SIG-M5 treated with dmso at 0.1 percent for 504 hours (cell line): ENCODE results near the gene TBC1D16.

ENCODE experiments used
- DNase-seq: peaks from one replicate; lab custom pipeline; 2025; ENCODE audit not compliant: unreplicated experiment; lab: John Stamatoyannopoulos, UW

The TBC1D16 gene

DNA sequence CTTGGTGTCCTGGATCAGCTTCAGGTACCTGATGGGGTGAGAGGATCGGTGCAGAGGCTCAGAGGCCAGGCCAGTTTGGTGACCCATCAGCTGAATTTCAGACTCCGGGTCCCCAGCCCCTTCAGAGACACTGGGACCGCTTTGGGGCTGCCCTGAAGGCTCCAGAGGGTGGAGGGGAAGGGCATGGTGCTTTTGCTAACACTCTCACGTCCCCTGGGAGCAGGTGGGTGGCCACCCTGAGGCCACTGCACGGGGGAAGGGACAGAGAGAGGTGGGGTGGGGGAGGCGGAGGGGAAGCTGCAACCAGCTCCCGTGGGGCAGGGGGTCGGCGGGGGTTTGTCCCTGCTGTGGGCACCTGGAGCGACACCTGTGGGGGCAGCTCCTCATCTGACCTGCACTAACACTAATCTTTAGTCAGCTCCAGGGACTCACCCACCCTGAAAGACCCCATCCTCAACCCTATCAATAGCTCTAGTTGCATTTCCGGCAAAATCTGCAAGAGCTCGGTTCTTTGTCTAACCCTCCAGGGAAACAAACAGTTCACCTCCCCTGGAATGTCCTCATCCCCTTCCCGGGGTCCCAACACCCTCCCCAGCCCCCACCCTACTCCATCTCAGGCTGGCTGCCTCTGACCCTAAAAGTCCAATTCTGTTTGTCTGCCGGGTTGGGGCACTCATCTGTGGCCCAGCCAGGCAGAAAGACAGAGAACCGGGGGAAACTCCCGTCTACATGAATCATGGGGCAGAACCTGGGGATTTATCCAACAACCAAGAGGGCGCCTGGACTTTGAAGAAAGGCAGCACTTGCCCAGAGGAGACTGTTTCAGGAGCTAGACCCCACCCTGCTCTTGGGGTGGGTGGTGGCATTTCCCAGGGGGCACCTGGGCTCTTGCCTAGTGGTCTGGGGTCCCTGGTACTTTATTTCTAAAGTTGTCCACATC is 104.5 kb downstream of the TBC1D16 start:
- no peak for DNase-seq

GRCh38 chr17:79930062-79930876 is 105.4 kb downstream of the TBC1D16 start:
- DNase-seq, result no peak

DNA sequence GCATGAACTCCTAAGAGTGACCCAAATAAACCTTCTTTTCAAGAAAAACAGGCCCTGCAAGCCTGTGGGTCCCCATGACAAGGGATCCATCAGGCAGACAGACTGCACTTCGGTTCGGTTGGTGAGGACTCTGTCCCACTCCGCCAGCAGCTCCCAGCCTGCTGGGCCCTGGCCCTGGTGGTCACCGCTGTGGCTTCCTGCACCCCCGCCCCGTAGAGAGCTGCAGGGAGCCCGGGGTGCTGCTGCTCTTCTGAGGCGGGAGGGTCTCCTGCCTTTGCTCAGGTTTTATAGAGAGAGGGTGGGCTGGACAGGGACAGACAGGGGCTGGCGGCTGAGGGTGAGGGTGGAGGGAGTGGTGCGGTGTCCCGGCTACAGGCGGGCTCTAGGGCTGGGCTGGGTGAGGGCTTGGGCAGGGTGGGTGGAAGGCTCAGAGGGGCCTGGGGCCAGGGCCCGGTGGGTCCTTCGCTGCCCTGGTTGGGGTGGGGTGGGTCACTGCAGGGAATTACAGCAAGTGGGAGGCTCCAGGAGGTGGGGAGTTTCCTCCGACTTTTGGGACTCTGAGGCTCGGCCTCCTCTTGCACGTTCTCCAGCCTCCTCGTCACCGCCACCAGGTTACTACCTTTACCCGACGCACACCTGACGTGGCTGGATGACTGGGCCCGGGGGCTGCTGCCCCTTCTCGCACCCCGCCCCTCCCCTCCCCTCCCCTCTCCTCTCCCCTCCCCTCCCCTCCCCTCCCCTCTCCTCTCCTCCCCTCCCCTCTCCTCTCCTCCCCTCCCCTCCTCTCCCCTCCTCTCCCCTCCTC is 106.2 kb downstream of the TBC1D16 start:
- no peak for DNase-seq

DNA sequence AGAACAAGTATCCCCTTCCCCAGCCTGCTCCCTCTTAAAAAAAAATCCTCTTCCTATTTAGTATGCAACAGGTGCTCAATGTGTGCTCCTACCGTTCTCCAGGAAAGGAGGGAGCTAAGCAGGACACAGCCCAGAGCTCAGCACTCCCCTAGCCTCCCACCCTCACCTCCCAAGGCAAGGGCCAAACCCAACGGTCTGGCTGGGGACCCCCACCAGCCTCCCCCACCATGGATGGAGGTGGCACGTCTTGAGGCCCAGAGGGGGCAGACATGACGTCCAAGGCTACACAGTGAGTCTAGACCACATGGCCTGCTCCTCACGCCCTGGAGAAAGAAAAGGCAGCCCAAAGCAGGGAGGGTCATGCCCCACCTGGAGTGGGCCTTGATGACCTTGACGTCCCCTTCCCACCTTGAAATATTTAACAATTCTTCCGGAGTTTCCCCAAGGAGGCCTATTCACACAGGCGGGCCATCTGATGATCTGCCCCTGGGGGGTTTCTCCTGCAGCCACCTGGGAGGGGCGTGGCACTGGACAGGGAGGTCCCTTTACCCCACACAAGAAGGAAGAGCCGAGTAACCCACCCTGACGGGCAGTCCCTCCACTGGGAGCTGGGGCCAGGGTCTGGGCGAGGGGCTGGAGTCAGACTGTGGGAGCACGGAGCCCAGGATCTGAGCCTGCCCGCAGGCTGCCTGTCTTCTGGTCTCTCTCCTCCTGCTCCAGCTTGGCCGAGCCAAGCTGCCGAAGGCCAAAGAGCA is 107.0 kb downstream of the TBC1D16 start:
- no peak for DNase-seq

DNA sequence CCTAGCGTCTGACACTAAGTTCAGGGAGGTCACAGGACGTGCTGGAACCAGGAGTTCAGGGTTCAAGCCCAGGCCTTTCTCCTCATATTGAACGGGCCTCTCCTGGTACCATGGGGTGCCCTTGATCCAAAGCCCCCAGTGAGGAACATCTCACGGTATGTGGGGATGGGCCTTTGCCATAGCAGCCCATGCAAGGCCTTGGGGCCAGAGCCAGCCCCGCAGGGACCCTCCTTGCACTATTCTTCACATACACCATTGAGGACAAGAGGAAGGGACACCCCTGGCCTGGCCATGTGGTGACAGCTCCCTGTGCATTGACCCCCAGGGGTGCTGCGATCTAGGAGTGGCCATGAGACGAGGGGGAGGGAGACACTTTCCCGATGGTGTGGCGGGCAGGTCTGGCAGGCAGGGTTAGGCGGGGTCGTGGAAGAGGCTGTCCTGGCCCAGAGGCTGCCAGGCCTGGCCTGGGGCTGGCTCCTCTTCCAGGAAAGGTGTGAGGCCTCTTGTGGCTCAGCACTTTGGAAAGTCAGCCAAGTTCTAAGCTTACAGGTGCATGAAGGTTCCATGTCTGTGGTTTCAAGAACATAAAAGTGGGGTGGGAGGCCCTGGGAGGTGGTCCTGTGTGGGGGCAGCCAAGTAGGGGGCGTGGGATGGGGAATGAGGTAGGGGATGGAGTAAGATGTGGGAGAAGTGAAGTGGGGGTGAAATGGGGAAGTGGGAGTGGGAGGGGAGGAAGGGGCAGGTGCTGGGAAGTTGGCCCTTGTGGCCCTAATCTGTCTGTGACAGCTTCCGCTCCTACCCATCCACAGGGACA is 107.8 kb downstream of the TBC1D16 start:
- no peak for DNase-seq

- DNase-seq, result no peak
Observed at GRCh38 chr17:79927136-79927661, 108.5 kb downstream of the TBC1D16 start.

DNA sequence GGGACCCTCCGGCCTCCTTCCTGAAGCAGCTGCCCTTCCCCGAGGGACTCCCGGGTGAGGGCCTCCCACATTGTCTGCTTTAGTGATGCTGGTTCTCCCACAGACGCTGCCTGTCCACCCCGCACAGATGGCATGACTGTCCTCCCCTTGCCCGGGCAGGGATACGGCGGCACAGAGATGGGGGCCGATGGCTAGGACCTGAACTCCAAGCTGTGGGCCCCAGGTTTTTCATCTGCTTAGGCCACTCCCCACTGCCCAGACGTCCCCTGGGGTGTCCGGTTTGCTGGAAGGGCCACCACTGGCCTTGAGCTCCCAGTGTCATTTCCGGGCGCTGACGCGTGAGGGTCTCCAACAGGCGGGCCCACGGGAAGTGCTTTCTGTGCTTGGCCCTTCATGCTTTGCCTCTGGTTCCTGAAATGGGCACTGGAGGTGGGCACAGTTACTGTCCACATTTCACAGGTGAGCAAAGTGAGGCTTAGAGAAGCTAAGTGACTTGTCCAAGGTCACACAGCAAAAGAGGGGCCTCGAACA is 109.0 kb downstream of the TBC1D16 start:
- DNase-seq, result no peak

- DNase-seq, result no peak
Observed at GRCh38 chr17:79926142-79926604, 109.5 kb downstream of the TBC1D16 start.

- DNase-seq, result no peak
Observed at GRCh38 chr17:79925242-79925957, 110.3 kb downstream of the TBC1D16 start.

GRCh38 chr17:79924639-79924976 is 111.1 kb downstream of the TBC1D16 start:
- DNase-seq, result no peak

DNA sequence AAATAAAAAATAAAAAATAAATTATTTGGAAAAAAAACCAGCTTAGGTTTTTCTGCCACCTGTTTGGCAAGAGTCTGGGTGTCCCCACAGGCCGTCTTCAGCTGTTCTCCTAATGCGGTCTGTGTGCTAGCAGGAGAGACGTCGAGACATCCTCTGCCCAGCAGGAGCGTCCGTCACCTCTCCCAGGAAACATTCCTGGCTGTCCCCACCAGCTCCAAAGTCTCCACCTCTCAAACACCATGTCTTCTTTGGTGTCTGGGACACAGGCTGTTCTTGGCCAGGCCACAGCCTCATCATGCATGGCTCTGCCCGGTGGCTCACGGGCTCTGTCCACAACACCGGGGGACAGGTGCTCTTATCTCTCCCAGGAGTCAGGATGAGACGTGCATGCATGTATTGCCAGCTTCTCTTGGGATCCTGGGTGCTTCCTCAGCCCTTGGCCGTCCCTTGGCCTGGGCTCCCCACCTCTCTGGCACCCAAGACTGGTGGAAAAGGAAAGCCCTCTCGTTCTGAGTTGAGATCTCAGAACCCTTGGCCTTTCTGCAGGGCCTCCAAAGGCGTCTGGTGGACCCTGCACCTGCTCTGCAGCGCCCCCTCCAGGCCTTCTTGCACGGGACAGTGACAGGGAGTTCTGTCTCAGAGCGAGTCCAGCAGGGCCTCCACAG is 111.6 kb downstream of the TBC1D16 start:
- peak; percentile 11 for DNase-seq

DNA sequence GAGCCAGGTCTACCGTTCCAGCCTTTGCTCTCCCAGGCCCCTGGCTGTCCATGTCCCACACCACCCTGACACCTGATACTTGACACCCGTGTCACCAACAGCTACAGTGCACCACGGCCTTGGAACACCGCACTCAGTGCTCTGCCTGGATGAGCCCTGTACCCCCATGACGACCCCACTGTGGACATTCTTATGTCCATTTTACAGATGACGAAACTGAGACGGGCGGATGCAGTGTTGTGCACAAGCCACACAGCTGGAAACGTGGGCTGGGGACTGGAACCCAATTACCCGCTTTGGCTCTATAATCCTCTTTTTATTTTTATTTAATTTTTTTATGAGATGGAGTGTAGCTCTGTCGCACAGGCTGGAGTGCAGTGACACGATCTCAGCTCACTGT is 112.9 kb downstream of the TBC1D16 start:
- no peak for DNase-seq

DNA sequence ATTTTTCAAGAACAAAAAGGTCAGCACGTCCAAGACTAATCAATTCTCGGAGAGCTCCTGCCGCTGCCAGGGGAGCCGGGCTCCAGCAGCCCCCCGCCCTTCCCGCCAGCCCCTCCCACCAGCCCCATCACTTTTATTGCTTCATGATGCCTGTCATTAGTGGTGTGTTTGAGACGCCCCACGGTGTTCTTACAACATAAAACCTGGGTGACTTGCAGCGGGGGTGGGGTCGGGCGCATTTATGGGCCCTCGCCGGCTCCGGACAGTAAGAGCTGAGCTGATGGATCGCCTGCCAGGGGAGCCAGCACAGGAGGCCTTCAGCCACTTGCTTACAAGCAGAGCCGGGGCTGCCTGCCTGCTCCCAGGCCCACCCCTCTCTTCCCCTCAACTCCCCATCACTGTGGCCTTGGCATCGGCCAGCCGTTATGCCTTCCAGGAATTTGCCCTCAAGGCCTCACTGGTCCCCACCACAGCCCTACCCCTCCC is 113.5 kb downstream of the TBC1D16 start:
- no peak for DNase-seq

GRCh38 chr17:79921411-79922115 is 114.1 kb downstream of the TBC1D16 start:
- DNase-seq, result peak; percentile 7

- DNase-seq, result no peak
Observed at GRCh38 chr17:79920751-79921410, 114.8 kb downstream of the TBC1D16 start.

GRCh38 chr17:79919862-79920720 is 115.6 kb downstream of the TBC1D16 start:
- DNase-seq, result no peak
